ENCODE measurements around the gene TENM3. TPM values are rescaled to one million over a fixed set of nuclear protein-coding genes. Genes with fewer than 3 reads are reported as not detected.
"Not testable (repeated sequence)": the region's sequence is repeated elsewhere in the genome, so short reads cannot be mapped to it uniquely, and the experiment has no call there.

The TENM3 gene
- total and polyA plus RNA-seq, 5 donors from 2014 or later, result not detected

DNA sequence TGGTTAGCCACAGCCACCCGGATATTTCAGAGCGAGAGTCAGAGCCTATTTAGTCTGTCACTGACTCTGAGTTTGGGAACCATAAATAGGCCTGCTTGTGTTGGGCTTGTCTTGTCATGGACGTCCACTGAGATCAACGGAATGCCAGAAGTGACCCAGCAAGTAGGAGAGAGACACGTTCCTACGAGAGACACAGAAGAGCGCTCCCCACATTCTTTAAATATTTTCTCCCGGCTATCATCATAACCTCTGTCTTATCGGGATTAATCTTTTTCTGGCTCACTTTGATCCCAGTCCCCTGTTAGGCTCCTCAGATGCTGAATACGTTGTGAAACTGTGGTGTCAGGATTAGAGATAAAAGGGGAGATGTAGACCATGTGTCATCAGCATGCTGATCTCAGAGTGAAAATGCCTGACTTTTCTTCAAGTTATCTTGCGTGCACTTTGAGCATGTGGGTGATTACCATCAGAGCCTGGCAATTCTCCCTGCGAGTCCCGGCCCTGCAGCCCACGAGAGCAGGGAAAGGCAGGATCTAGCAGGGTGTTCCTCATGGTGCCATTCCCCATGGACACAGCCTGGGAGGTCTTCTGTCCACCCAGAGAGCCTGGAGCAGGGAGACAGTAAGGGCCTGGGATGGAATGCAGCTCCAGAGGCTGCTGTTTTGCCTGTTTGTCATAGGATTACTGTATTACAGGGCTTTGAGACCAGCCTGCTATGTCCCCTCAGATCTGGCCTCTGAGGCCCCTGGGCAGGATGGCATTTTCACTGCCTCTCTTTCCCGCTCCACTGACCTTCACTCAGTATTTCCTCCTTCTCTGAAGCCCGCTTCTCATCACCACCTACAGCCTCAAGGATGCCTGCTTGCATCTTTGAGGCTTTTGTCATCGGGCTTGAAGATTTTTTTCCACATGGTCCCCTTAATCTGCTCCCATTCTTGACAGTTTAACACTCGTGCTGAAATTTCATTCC is 2.8 kb upstream of the TENM3 start:
- no peaks in the 10 kb centered on the region for H3K27me3 Mint-ChIP-seq
- H3K4me1 Mint-ChIP-seq, result no peaks in the 10 kb centered on the region
- Histone ChIP-seq H3K4me3 (ENCODE audit: low read depth, low read length) (no peak overlapping the region), H3K36me3 (ENCODE audit: control insufficient read depth, insufficient read depth, low read length) (no peaks in the 10 kb centered on the region), H3K4me1 (ENCODE audit: control insufficient read depth, insufficient read depth, low read length, poor library complexity, severe bottlenecking) (no peaks in the 10 kb centered on the region), H3K27me3 (ENCODE audit: control insufficient read depth, insufficient read depth, low read length) (no peaks in the 10 kb centered on the region), H3K9me3 (ENCODE audit: control insufficient read depth in 2 of 2, low read length in 2 of 2) (no peaks in the 10 kb centered on the region), H3K27ac (ENCODE audit: insufficient read depth, low read length, poor library complexity, severe bottlenecking) (no peak overlapping the region)
- H3K27ac Mint-ChIP-seq, result no peak overlapping the region
- DNase-seq, result no peak
- ATAC-seq (ENCODE audit: low read depth in 2 of 2), result no peak
- no peak overlapping the region for H3K4me3 Mint-ChIP-seq
- H3K36me3 Mint-ChIP-seq, result no peaks in the 10 kb centered on the region
- peaks cover 0 to 10% (median 8%) of the 10 kb centered on the region in 7 donors for H3K9me3 Mint-ChIP-seq

GRCh38 chr4:182242260-182242659 is 942 bp upstream of the TENM3 start:
- not testable (repeated sequence) for H3K27me3 ChIP-seq (ENCODE audit: control insufficient read depth, insufficient read depth, low read length); ATAC-seq (ENCODE audit: low read depth in 2 of 2); H3K4me1 Mint-ChIP-seq; H3K4me1 ChIP-seq (ENCODE audit: control insufficient read depth, insufficient read depth, low read length, poor library complexity, severe bottlenecking); H3K4me3 Mint-ChIP-seq; H3K9me3 ChIP-seq (ENCODE audit: control insufficient read depth in 2 of 2, low read length in 2 of 2); H3K27ac Mint-ChIP-seq; DNase-seq; H3K4me3 ChIP-seq (ENCODE audit: low read depth, low read length); H3K36me3 Mint-ChIP-seq; H3K27me3 Mint-ChIP-seq; H3K36me3 ChIP-seq (ENCODE audit: control insufficient read depth, insufficient read depth, low read length); H3K27ac ChIP-seq (ENCODE audit: insufficient read depth, low read length, poor library complexity, severe bottlenecking)
- peaks cover 4 to 12% (median 5%) of the 10 kb centered on the region in 7 donors for H3K9me3 Mint-ChIP-seq

- H3K4me1 ChIP-seq (ENCODE audit: control insufficient read depth, insufficient read depth, low read length, poor library complexity, severe bottlenecking), result no peaks in the 10 kb centered on the region
- Mint-ChIP-seq H3K4me3 (no peak overlapping the region), H3K27me3 (no peaks in the 10 kb centered on the region), H3K36me3 (no peaks in the 10 kb centered on the region), H3K4me1 (no peaks in the 10 kb centered on the region), H3K9me3 (peaks cover 4 to 12% (median 5%) of the 10 kb centered on the region in 7 donors), H3K27ac (no peak overlapping the region)
- H3K27me3 ChIP-seq (ENCODE audit: control insufficient read depth, insufficient read depth, low read length), result no peaks in the 10 kb centered on the region
- no peak overlapping the region for H3K27ac ChIP-seq (ENCODE audit: insufficient read depth, low read length, poor library complexity, severe bottlenecking)
- H3K4me3 ChIP-seq (ENCODE audit: low read depth, low read length), result no peak overlapping the region
- no peaks in the 10 kb centered on the region for H3K9me3 ChIP-seq (ENCODE audit: control insufficient read depth in 2 of 2, low read length in 2 of 2)
- no peak for DNase-seq
- no peak for ATAC-seq (ENCODE audit: low read depth in 2 of 2)
- H3K36me3 ChIP-seq (ENCODE audit: control insufficient read depth, insufficient read depth, low read length), result no peaks in the 10 kb centered on the region
Observed at GRCh38 chr4:182242787-182243186, 415 bp upstream of the TENM3 start.

DNA sequence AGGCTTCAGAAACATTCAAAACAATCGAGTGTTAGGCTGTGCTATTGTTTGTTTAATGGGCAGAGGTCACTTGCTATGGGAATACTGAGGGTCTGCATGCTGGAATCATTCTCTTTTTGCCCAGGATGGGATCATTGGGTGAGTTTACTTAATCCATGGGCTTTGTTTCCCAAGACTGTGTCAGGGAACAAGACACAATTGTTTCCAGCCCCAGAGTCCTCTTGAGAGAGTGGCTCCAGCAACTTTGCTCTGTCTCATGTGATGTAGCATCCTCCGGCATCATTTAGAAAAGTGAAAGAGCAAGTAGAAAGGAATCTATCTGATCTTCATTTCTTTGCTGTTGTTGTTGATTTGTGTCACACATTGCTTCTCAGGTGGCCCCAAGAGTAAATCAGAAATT is 1.8 kb downstream of the TENM3 start:
- no peak overlapping the region for H3K4me3 Mint-ChIP-seq
- H3K36me3 Mint-ChIP-seq, result no peaks in the 10 kb centered on the region
- Histone ChIP-seq H3K27me3 (ENCODE audit: control insufficient read depth, insufficient read depth, low read length) (no peaks in the 10 kb centered on the region), H3K4me1 (ENCODE audit: control insufficient read depth, insufficient read depth, low read length, poor library complexity, severe bottlenecking) (no peaks in the 10 kb centered on the region), H3K27ac (ENCODE audit: insufficient read depth, low read length, poor library complexity, severe bottlenecking) (no peak overlapping the region), H3K9me3 (ENCODE audit: control insufficient read depth in 2 of 2, low read length in 2 of 2) (no peaks in the 10 kb centered on the region), H3K36me3 (ENCODE audit: control insufficient read depth, insufficient read depth, low read length) (no peaks in the 10 kb centered on the region), H3K4me3 (ENCODE audit: low read depth, low read length) (no peak overlapping the region)
- H3K4me1 Mint-ChIP-seq, result no peaks in the 10 kb centered on the region
- H3K27me3 Mint-ChIP-seq, result no peaks in the 10 kb centered on the region
- ATAC-seq (ENCODE audit: low read depth in 2 of 2) (no peak), DNase-seq (no peak)
- H3K9me3 Mint-ChIP-seq, result peaks cover 4 to 15% (median 7%) of the 10 kb centered on the region in 7 donors
- H3K27ac Mint-ChIP-seq, result no peak overlapping the region

GRCh38 chr4:182245541-182246215 is 2.5 kb downstream of the TENM3 start:
- Mint-ChIP-seq H3K27me3 (no peaks in the 10 kb centered on the region), H3K9me3 (peaks cover 2 to 18% (median 7%) of the 10 kb centered on the region in 7 donors), H3K27ac (no peak overlapping the region), H3K36me3 (no peaks in the 10 kb centered on the region), H3K4me1 (no peaks in the 10 kb centered on the region), H3K4me3 (no peak overlapping the region)
- Histone ChIP-seq H3K4me1 (ENCODE audit: control insufficient read depth, insufficient read depth, low read length, poor library complexity, severe bottlenecking) (no peaks in the 10 kb centered on the region), H3K4me3 (ENCODE audit: low read depth, low read length) (no peak overlapping the region), H3K36me3 (ENCODE audit: control insufficient read depth, insufficient read depth, low read length) (no peaks in the 10 kb centered on the region), H3K27ac (ENCODE audit: insufficient read depth, low read length, poor library complexity, severe bottlenecking) (no peak overlapping the region), H3K9me3 (ENCODE audit: control insufficient read depth in 2 of 2, low read length in 2 of 2) (no peaks in the 10 kb centered on the region), H3K27me3 (ENCODE audit: control insufficient read depth, insufficient read depth, low read length) (no peaks in the 10 kb centered on the region)
- ATAC-seq (ENCODE audit: low read depth in 2 of 2) (no peak), DNase-seq (no peak)

DNA sequence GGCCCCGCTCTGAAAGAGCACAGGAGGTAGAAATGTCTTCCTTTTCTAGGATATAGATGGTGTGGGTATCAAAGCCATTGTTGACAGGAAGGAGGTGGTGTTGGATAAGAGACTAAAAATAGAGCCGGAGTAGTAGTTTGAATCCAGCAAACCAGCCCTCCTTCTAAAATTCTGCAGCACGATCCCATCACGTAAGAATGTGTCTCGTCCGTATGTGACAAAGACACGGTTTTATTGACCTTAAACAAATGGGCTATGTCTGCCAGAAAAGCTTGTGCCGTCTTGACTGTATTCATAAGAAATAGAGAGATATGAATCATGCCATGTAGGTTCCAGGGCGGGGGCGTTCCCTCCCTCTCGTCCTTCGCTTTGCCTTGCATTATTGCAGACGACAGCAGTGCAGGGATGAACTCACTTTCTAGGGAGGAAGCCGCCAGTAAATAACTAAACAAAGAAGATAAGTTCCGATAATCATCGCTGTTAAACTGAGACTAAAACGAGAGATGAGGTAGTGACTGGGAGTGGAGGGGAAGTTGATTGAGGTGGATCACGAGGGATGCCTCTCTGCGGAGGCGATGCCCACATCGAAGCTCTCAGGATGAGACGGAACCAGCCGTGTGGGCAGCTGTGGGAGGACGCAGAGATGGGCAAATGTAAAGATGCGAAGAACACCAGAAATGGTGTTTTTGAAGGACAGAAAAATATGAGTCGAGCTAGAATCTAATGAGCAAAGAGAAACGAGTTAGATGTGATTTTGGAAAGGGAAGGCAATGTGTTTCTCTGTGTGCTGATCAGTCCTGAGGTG is 3.4 kb downstream of the TENM3 start:
- Mint-ChIP-seq H3K9me3 (peaks cover 2 to 18% (median 7%) of the 10 kb centered on the region in 7 donors), H3K4me1 (no peaks in the 10 kb centered on the region), H3K27ac (no peak overlapping the region), H3K27me3 (no peaks in the 10 kb centered on the region), H3K36me3 (no peaks in the 10 kb centered on the region), H3K4me3 (no peak overlapping the region)
- Histone ChIP-seq H3K36me3 (ENCODE audit: control insufficient read depth, insufficient read depth, low read length) (no peaks in the 10 kb centered on the region), H3K4me1 (ENCODE audit: control insufficient read depth, insufficient read depth, low read length, poor library complexity, severe bottlenecking) (no peaks in the 10 kb centered on the region), H3K27ac (ENCODE audit: insufficient read depth, low read length, poor library complexity, severe bottlenecking) (no peak overlapping the region), H3K9me3 (ENCODE audit: control insufficient read depth in 2 of 2, low read length in 2 of 2) (no peaks in the 10 kb centered on the region), H3K4me3 (ENCODE audit: low read depth, low read length) (no peak overlapping the region), H3K27me3 (ENCODE audit: control insufficient read depth, insufficient read depth, low read length) (no peaks in the 10 kb centered on the region)
- no peak for DNase-seq
- ATAC-seq (ENCODE audit: low read depth in 2 of 2), result no peak

DNA sequence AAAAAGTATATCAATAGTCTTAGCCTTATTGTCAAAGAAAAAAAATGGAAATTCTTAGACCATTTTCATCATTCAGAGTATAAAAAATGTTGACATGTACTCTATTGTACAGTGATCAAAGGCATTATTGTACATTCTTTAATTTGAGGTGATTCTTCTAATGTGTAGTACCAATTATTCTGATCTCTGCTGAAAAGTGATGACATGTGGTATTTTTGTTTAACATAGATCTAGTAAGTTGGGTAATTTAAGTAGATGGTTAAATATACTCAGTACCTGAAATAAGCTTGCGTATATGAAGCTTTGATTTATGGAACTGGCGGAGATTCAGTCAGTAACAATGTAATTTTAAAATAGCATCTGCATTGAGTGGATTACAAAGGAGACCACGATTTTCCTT is 5.1 kb downstream of the TENM3 start:
- ATAC-seq (ENCODE audit: low read depth in 2 of 2) (no peak), DNase-seq (no peak)
- Histone ChIP-seq H3K4me3 (ENCODE audit: low read depth, low read length) (no peak overlapping the region), H3K9me3 (ENCODE audit: control insufficient read depth in 2 of 2, low read length in 2 of 2) (no peaks in the 10 kb centered on the region), H3K27me3 (ENCODE audit: control insufficient read depth, insufficient read depth, low read length) (no peaks in the 10 kb centered on the region), H3K27ac (ENCODE audit: insufficient read depth, low read length, poor library complexity, severe bottlenecking) (no peak overlapping the region), H3K4me1 (ENCODE audit: control insufficient read depth, insufficient read depth, low read length, poor library complexity, severe bottlenecking) (no peaks in the 10 kb centered on the region), H3K36me3 (ENCODE audit: control insufficient read depth, insufficient read depth, low read length) (no peaks in the 10 kb centered on the region)
- Mint-ChIP-seq H3K9me3 (peaks cover 0 to 12% (median 7%) of the 10 kb centered on the region in 7 donors), H3K4me1 (no peaks in the 10 kb centered on the region), H3K27ac (no peak overlapping the region), H3K27me3 (no peaks in the 10 kb centered on the region), H3K4me3 (no peak overlapping the region), H3K36me3 (no peaks in the 10 kb centered on the region)
